H1 (cell line): ENCODE measurements around the gene FAM177B. TPM values are rescaled to one million over a fixed set of nuclear protein-coding genes. Genes with fewer than 3 reads are reported as not detected.

Source experiments
- EP300 ChIP-seq, 2 experiments: IDR thresholded peaks; 1 replicate in 1 of 2; 2 replicates in 1 of 2; pipeline ENCODE4 v1.6.1; 2011 to 2012; ENCODE audit warnings: low read depth in 2 of 2, low read length in 2 of 2, mild to moderate bottlenecking in 2 of 2, borderline replicate concordance in 1 of 2, inconsistent platforms in 1 of 2, moderate library complexity in 1 of 2
- POLR2A ChIP-seq, 2 experiments: IDR thresholded peaks; 1 replicate in 1 of 2; 2 replicates in 1 of 2; pipeline ENCODE4 v1.6.1; 2011; ENCODE audit warnings: low read depth in 2 of 2, low read length in 2 of 2, mild to moderate bottlenecking in 2 of 2; ENCODE audit errors: control extremely low read depth in 1 of 2
- RFX5 ChIP-seq: IDR thresholded peaks from 2 replicates; pipeline ENCODE4 v1.6.1; 2011; ENCODE audit warnings: low read depth, low read length, improper control_type of control experiment, borderline replicate concordance
- TAF1 ChIP-seq: IDR thresholded peaks from 2 replicates; pipeline ENCODE4 v1.6.1; 2011; ENCODE audit warnings: mild to moderate bottlenecking, low read depth, low read length
- polyA plus RNA-seq, 7 experiments: library from polyadenylated mRNA; depleted of rRNA in 3 of 7; stranded (reverse) in 5 of 7; unstranded in 2 of 7; fragments of >200 nt in 5 of 7; fragments of 200-250 nt in 2 of 7; gene quantifications; 1 replicate in 5 of 7; 2 replicates in 1 of 7; 4 replicates in 1 of 7; pipeline versions ENCODE4 v1.2.1 to v1.2.3, GENCODE V29; 2011 to 2013; ENCODE audit warnings: missing spikeins in 2 of 7, mixed read lengths in 2 of 7
- total RNA-seq: library from RNA; stranded (reverse); fragmentation: NEBNext Ultra II Directional; extraction: Animal tissue kit (Norgen Biotek cat#: 25700); gene quantifications from 2 replicates; pipeline ENCODE4 v1.2.1, GENCODE V29; 2021
- TF ChIP-seq, protein P1 (sequence below): IDR thresholded peaks from 2 replicates; pipeline ENCODE4 v1.6.1; 2011; ENCODE audit warnings: low read depth, mild to moderate bottlenecking, low read length; ENCODE audit not compliant: insufficient read depth

Gene FAM177B
- total and polyA plus RNA-seq, 2 of the 8 experiments (the other 6 are each of a cell fraction or from before 2014, with no cell fraction given) = 0.06 TPM; not detected in 1

GRCh38 chr1:222704260-222704659, 32.7 kb upstream of the FAM177B start (continued):
- TF ChIP-seq RFX5 = no peak
- TF ChIP-seq TAF1 = no peak
- no peak for TF ChIP-seq EP300 (IDR thresholded peaks at IDR 0.05; ENCODE audit: borderline replicate concordance in 1 of 2, low read depth in 2 of 2, low read length in 2 of 2)
- TF ChIP-seq POLR2A (IDR thresholded peaks at IDR 0.05; ENCODE audit: control extremely low read depth in 1 of 2, low read depth in 2 of 2, low read length in 2 of 2) = no peak
- TF ChIP-seq, protein P1, sequence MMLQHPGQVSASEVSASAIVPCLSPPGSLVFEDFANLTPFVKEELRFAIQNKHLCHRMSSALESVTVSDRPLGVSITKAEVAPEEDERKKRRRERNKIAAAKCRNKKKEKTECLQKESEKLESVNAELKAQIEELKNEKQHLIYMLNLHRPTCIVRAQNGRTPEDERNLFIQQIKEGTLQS = no peak
